Transverse colon (tissue), 4 donors: Measurements from ENCODE around the gene CENPB. TPM values are rescaled to one million over a fixed set of nuclear protein-coding genes. Genes with fewer than 3 reads are reported as not detected.
A peak's percentile ranks its signal among the peaks of the same experiment; 100 is the strongest.

Experiments
- DNase-seq: peaks from one replicate; pipeline ENCODE4 v3.0.0-alpha.2; 2019
- H3K27ac ChIP-seq, 4 donors: fragments of 200-600 bp; sonication (generic); 2 replicates each; pipeline ENCODE4 v1.5.1; 2016 to 2018; ENCODE audit warnings: inconsistent platforms in 4 of 4
- H3K27me3 ChIP-seq: fragments of 200-600 bp; sonication (generic); 2 replicates; pipeline ENCODE4 v1.5.1; 2017; ENCODE audit warnings: inconsistent platforms
- H3K36me3 ChIP-seq, 4 donors: fragments of 200-600 bp; sonication (generic); 2 replicates each; pipeline ENCODE4 v1.5.1; 2017 to 2019; ENCODE audit warnings: inconsistent platforms in 4 of 4
- H3K4me1 ChIP-seq, 4 donors: fragments of 200-600 bp; sonication (generic); 2 replicates each; pipeline ENCODE4 v1.5.1; 2017 to 2020; ENCODE audit warnings: inconsistent platforms in 4 of 4
- H3K4me3 ChIP-seq, 4 donors: fragments of 200-600 bp; sonication (generic); 1 replicate in 1 of 4; 2 replicates in 3 of 4; pipeline versions ENCODE4 v1.5.1 to v1.6.1; 2017 to 2019; ENCODE audit warnings: inconsistent platforms in 4 of 4
- H3K9me3 ChIP-seq, 2 donors: fragments of 200-600 bp; sonication (generic); 2 replicates each; pipeline ENCODE4 v1.5.1; 2017 to 2019; ENCODE audit warnings: inconsistent platforms in 2 of 2
- EP300 ChIP-seq: sonication (generic); formaldehyde crosslinking; IDR thresholded peaks from one replicate; pipeline ENCODE4 v1.6.1; 2017; ENCODE audit warnings: antibody characterized with exemption, low read depth
- POLR2A ChIP-seq: fragments of 450-650 bp; IDR thresholded peaks from one replicate; pipeline ENCODE4 v1.6.1; 2016; ENCODE audit warnings: antibody characterized with exemption, mild to moderate bottlenecking, moderate library complexity
- POLR2AphosphoS5 ChIP-seq, 3 donors: sonication (generic); formaldehyde crosslinking; IDR thresholded peaks; one replicate each; pipeline ENCODE4 v1.6.1; 2016; ENCODE audit warnings: antibody characterized with exemption in 3 of 3
- WGBS, 2 donors: methylation state at CpG; one replicate each; pipeline ENCODE4 v1.1.5; 2018; ENCODE audit warnings: low coverage in 1 of 2; 5-methylcytosine and 5-hydroxymethylcytosine counted together
- in situ Hi-C, 4 donors: fragments of 200-750 bp; cut with MboI; loops; one replicate each; pipeline versions ENCODE4 v1.15.0 to v1.15.1; 2017; ENCODE audit warnings: low sequenced_read_pairs in 3 of 4, low pct_ligation_motif_present in 1 of 4, low pct_unique_long_range_greater_than_20kb in 1 of 4
- intact Hi-C: fragments of 100-400 bp; cut with DNase I; formaldehyde crosslinking; loops from one replicate; pipeline ENCODE4 v1.15.1; 2023; ENCODE audit warnings: low total_unique reads
- total RNA-seq, 4 donors: library from RNA; depleted of rRNA; stranded (reverse); fragments of >200 nt; gene quantifications; one replicate each; pipeline ENCODE4 v1.1.0, GENCODE V29; 2016
- TF ChIP-seq, protein P1 (sequence below), 5 experiments: fragments of 200-600 bp in 3 of 5; fragments of 450-650 bp in 2 of 5; sonication (generic) in 3 of 5; IDR thresholded peaks; 1 replicate in 2 of 5; 2 replicates in 3 of 5; pipeline ENCODE4 v1.5.1; 2016 to 2017; ENCODE audit warnings: antibody characterized with exemption in 5 of 5, inconsistent platforms in 3 of 5, mild to moderate bottlenecking in 2 of 5, moderate library complexity in 1 of 5

The CENPB gene
- total RNA-seq, 4 donors from 2014 or later = 66.6 to 83.1 (median 72.8) TPM

DNA sequence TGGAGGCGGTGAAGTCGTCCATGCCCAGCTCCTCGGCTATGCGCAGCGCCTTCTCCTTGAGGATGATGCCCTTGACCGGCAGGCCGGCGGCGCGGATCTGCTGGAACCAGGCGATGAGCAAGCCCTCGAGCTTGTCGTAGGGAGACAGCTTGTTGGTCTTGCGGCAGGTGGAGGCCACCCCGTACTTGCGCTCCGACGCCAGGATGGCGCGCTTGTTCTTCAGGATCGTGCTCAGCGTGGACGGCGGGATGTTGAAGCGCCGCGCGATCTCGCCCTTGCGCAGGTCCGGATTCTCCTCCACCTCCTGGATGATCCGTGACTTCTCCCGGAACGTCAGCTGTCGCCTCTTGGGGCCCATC is 435 bp downstream of the CENPB start:
- peak overlapping the region; percentile 80 to 84 (median 82) for H3K27ac ChIP-seq
- no peak for TF ChIP-seq POLR2A
- no peak for TF ChIP-seq EP300
- TF ChIP-seq, protein P1, sequence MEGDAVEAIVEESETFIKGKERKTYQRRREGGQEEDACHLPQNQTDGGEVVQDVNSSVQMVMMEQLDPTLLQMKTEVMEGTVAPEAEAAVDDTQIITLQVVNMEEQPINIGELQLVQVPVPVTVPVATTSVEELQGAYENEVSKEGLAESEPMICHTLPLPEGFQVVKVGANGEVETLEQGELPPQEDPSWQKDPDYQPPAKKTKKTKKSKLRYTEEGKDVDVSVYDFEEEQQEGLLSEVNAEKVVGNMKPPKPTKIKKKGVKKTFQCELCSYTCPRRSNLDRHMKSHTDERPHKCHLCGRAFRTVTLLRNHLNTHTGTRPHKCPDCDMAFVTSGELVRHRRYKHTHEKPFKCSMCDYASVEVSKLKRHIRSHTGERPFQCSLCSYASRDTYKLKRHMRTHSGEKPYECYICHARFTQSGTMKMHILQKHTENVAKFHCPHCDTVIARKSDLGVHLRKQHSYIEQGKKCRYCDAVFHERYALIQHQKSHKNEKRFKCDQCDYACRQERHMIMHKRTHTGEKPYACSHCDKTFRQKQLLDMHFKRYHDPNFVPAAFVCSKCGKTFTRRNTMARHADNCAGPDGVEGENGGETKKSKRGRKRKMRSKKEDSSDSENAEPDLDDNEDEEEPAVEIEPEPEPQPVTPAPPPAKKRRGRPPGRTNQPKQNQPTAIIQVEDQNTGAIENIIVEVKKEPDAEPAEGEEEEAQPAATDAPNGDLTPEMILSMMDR (IDR thresholded peaks at IDR 0.05) = no peak
- TF ChIP-seq POLR2AphosphoS5 (IDR thresholded peaks at IDR 0.05) = no peak
- no peaks in the 10 kb centered on the region for H3K27me3 ChIP-seq
- 6% methylated on average over 7 of the region's 35 CpGs; no CpG with 5 or more reads in 1 of the 2 donors for WGBS, 2 donors
- no peaks in the 10 kb centered on the region for H3K36me3 ChIP-seq
- peak overlapping the region; percentile 19 to 61 (median 48) for H3K4me3 ChIP-seq
- DNase-seq = peak; percentile 56
- intact Hi-C loops = loop anchor here (2.0 kb wide), 1 partner anchor 33 kb away; no protein-coding TSS in a partner anchor
- peaks cover 27 to 52% (median 40%) of the 10 kb centered on the region in 4 donors for H3K4me1 ChIP-seq
- no peaks in the 10 kb centered on the region for H3K9me3 ChIP-seq
- in situ Hi-C loops = no loop called here

DNA sequence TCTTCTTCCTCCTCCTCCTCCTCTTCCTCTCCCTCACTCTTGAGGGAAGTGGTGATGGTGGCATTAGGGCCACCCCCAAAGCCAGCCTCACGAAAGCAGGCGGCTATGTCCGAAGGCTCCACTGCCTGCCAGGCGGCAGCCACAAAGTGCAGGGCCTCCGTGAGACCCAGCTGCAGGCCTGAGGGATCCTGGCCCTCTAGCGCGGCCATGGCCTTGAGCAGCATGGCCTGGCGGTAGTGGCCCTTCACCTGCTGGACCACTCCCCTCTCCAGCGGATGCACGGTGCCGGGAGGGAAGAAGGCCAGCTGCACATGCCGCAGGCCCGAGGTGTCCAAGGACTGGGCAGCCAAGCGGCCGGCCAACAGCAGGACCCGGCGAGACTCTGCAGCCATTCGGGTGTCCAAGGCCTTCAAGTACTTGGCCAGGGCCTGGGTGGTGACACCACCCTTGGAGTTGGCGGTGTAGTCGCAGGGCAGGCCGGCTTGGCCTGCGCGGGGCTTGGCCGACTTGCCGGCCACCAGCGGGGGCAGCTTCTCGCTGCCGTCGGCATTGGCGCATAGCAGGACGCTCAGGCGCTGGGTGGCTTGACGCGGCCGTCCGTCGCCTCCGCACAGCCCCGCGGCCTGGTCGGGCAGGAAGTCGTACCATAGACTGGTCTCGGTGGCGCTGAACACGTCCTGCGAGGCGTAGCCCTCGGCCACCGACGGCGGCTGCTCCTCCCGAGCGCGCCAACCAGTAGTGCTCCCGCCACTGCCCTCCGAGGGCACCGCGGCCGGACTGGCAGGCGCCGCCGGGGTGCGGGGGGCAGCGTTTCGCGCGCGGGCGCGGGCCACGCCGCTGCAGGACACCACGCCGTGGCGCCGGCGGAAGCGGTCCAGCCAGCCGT is 1.1 kb downstream of the CENPB start:
- in situ Hi-C loops (no loop called here), intact Hi-C loops (loop anchor here (2.0 kb wide), 1 partner anchor 33 kb away; no protein-coding TSS in a partner anchor)
- Histone ChIP-seq H3K9me3 (no peaks in the 10 kb centered on the region), H3K4me1 (peaks cover 31 to 56% (median 44%) of the 10 kb centered on the region in 4 donors), H3K4me3 (peak overlapping the region; percentile 19 to 61 (median 48)), H3K36me3 (no peaks in the 10 kb centered on the region), H3K27ac (peak overlapping the region; percentile 80 to 84 (median 82)), H3K27me3 (no peaks in the 10 kb centered on the region)
- no peak for DNase-seq
- WGBS, 2 donors = 51 to 100% methylated on average over 1 to 54 of the region's 79 CpGs
- no peak for TF ChIP-seq EP300
- TF ChIP-seq POLR2A = no peak
- no peak for TF ChIP-seq POLR2AphosphoS5 (IDR thresholded peaks at IDR 0.05)
- TF ChIP-seq, protein P1 (IDR thresholded peaks at IDR 0.05) = no peak

DNA sequence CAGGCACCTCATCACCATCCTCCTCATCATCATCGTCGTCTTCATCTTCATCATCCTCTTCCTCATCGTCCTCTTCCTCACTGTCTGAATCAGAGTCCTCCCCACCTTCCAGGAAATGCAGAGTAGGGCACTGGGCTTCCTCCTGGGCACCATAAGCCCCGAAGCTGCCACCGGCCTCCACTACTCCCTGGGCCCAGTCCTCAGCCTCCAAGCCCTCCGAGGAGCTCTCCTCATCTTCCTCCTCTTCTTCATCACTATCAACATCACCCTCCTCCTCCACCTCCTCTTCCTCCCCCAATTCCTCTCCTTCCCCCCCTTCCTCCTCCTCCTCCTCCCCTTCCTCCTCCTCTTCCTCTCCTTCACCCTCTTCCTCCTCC is 1.7 kb downstream of the CENPB start:
- in situ Hi-C loops = no loop called here

More for the DNA sequence above, 1.7 kb downstream of the CENPB start:
- WGBS, 2 donors = 66 to 94% methylated on average over 4 to 6 of the region's 6 CpGs
- no peak for DNase-seq
- H3K4me3 ChIP-seq = peak overlapping the region in 1 of 4 donors; percentile 61
- no peak for TF ChIP-seq POLR2A
- TF ChIP-seq, protein P1 (IDR thresholded peaks at IDR 0.05) = no peak
- TF ChIP-seq POLR2AphosphoS5 (IDR thresholded peaks at IDR 0.05) = no peak
- TF ChIP-seq EP300 = no peak
- H3K4me1 ChIP-seq = peaks cover 31 to 56% (median 44%) of the 10 kb centered on the region in 4 donors
- no peaks in the 10 kb centered on the region for H3K9me3 ChIP-seq
- intact Hi-C loops = no loop called here
- no peaks in the 10 kb centered on the region for H3K36me3 ChIP-seq
- H3K27ac ChIP-seq = peak overlapping the region in 2 of 4 donors; percentile 83 to 84
- H3K27me3 ChIP-seq = no peaks in the 10 kb centered on the region
